MCF 10A (cell line): ENCODE data around the gene RGCC. TPM values are rescaled to one million over a fixed set of nuclear protein-coding genes. Genes with fewer than 3 reads are reported as not detected.
A peak's percentile ranks its signal among the peaks of the same experiment; 100 is the strongest.

Source experiments
- BruUV-seq: library from RNA; stranded (reverse); fragments of 400-500 nt; replicated peaks from 2 replicates; lab custom pipeline; 2021; lab: Mats Ljungman, UMichigan
- CTCF ChIA-PET: fragments of 300-600 bp; sonication (Branson Sonifier 250); formaldehyde crosslinking; extraction: SDS; loops from one replicate; lab custom pipeline; 2021; ENCODE audit warnings: antibody characterized with exemption, inconsistent platforms; lab: Yijun Ruan, JAX
- POLR2A ChIA-PET: fragments of 300-600, 350-650 bp; sonication (Branson Sonifier 250); formaldehyde crosslinking; extraction: SDS; loops from one replicate; lab custom pipeline; 2020; ENCODE audit warnings: antibody characterized with exemption, inconsistent platforms; lab: Yijun Ruan, JAX
- DNase-seq: peaks from one replicate; pipeline ENCODE4 v3.0.0-alpha.2; 2018; ENCODE audit not compliant: unreplicated experiment
- H3K27ac Mint-ChIP-seq: one replicate; pipeline ENCODE4 v1.8.0; 2022; ENCODE audit warnings: mild to moderate bottlenecking, low read depth, mixed read lengths; ENCODE audit not compliant: unreplicated experiment
- H3K27me3 Mint-ChIP-seq: one replicate; pipeline ENCODE4 v1.8.0; 2022; ENCODE audit warnings: mixed read lengths; ENCODE audit not compliant: insufficient read depth, unreplicated experiment
- H3K36me3 Mint-ChIP-seq: one replicate; pipeline ENCODE4 v1.8.0; 2022; ENCODE audit warnings: mild to moderate bottlenecking, moderate library complexity, mixed read lengths; ENCODE audit not compliant: insufficient read depth, unreplicated experiment
- H3K4me1 Mint-ChIP-seq: one replicate; pipeline ENCODE4 v1.8.0; 2022; ENCODE audit warnings: mixed read lengths; ENCODE audit not compliant: insufficient read depth, unreplicated experiment
- H3K4me3 Mint-ChIP-seq: one replicate; pipeline ENCODE4 v1.8.0; 2022; ENCODE audit warnings: mild to moderate bottlenecking, moderate library complexity, mixed read lengths; ENCODE audit not compliant: unreplicated experiment
- H3K9me3 Mint-ChIP-seq: one replicate; pipeline ENCODE4 v1.8.0; 2022; ENCODE audit warnings: mixed read lengths; ENCODE audit not compliant: unreplicated experiment
- intact Hi-C: fragments of 100-400 bp; cut with micrococcal nuclease; formaldehyde crosslinking; loops from 2 replicates; pipeline ENCODE4 v1.14.1; 2022
- total RNA-seq: library from RNA; stranded (reverse); gene quantifications from 2 replicates; pipeline ENCODE4 v1.2.3, GENCODE V29; 2022
- TF ChIP-seq, protein P1 (sequence below): fragments of 200-600 bp; IDR thresholded peaks from one replicate; pipeline ENCODE4 v1.8.0; 2022; ENCODE audit warnings: antibody characterized with exemption, mild to moderate bottlenecking; ENCODE audit not compliant: unreplicated experiment

Gene RGCC
- total RNA-seq, 1 experiment from 2014 or later, result 3.7 TPM

DNA sequence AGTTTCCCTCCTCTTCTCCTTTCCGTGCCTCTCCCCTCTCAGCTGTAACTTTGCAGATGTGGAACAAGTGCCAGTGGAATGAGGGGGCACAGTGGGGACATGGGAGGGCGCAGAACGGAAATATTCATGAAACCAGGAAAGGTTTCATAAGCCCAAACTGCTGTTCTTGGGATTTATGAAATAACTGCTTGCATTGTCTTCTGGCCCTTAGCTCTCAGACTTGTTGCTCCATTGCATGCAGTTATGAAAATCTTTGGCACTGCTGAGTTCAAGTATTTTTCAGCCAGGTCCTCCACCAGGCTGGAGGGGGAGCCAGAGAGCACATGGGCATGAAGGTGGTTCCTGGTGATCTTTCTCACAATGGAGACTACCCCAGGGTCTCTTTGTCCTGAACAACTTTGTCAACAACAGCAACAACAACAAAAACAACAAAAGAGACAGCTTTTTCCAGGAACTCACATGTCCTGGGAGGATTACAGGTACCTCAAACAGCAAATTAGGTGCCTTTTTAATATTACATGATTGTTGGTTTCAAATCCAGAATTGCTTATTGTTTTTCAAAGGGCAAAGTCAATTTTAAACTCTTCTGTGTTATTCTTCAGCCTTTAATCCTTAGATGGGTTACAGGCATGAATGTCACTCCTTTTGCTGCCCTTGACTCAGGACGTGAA is 1.5 kb downstream of the RGCC start:
- intact Hi-C loops, result loop anchor here (1.0 kb wide), 1 partner anchor 193 kb away; no protein-coding TSS in a partner anchor
- H3K4me1 Mint-ChIP-seq, result peaks cover 12% of the 10 kb centered on the region
- no peaks in the 10 kb centered on the region for H3K27me3 Mint-ChIP-seq

DNA sequence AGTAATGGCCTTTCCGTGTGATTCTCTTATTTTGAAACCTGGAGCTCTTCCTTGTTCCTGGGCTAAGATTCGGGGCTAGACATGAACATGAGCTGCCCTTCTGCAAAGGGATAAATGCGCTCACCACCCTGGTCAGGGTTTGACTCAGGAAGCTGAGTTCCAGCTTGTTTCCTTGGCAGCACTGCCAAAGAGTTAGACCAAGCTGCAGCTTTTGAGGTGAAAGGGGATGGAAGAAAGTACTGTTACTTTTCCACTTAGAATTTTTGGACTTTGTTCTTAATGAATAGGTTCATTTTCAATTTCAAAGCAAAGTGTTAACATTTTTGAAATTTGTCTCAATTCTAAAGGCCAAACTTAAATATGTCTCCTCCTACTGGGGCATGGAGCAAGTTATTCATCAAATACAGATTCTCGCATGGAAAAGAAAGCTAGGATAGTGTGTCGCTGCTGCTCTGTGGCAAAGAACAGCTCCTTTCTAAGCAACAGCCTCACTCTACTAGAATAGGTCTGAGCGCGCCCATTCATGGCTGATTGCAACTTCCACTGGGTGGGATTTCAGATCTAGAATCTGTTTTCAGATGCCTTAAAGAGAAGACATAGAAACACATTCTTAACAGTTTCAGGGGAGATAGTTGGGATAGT is 2.2 kb downstream of the RGCC start:
- no peaks in the 10 kb centered on the region for H3K9me3 Mint-ChIP-seq
- no peaks in the 10 kb centered on the region for H3K27me3 Mint-ChIP-seq
- POLR2A ChIA-PET, result interaction anchor here (1.0 to 1.3 kb wide), 2 partner anchors 100 to 152 kb away, joined by 3 read pairs; no protein-coding TSS in a partner anchor
- intact Hi-C loops, result loop anchor here (1.0 kb wide), 1 partner anchor 193 kb away; no protein-coding TSS in a partner anchor
- H3K27ac Mint-ChIP-seq, result peak overlapping the region; percentile 31
- TF ChIP-seq, protein P1, sequence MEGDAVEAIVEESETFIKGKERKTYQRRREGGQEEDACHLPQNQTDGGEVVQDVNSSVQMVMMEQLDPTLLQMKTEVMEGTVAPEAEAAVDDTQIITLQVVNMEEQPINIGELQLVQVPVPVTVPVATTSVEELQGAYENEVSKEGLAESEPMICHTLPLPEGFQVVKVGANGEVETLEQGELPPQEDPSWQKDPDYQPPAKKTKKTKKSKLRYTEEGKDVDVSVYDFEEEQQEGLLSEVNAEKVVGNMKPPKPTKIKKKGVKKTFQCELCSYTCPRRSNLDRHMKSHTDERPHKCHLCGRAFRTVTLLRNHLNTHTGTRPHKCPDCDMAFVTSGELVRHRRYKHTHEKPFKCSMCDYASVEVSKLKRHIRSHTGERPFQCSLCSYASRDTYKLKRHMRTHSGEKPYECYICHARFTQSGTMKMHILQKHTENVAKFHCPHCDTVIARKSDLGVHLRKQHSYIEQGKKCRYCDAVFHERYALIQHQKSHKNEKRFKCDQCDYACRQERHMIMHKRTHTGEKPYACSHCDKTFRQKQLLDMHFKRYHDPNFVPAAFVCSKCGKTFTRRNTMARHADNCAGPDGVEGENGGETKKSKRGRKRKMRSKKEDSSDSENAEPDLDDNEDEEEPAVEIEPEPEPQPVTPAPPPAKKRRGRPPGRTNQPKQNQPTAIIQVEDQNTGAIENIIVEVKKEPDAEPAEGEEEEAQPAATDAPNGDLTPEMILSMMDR, result no peak
- H3K4me3 Mint-ChIP-seq, result peak overlapping the region; percentile 67
- no TSS peak for BruUV-seq
- DNase-seq, result no peak
- CTCF ChIA-PET, result interaction anchor here (0.6 to 3.2 kb wide), 10 partner anchors 9 to 581 kb away, joined by 3 to 20 read pairs (median 3); no protein-coding TSS in a partner anchor
- peaks cover 14% of the 10 kb centered on the region for H3K4me1 Mint-ChIP-seq
- no peaks in the 10 kb centered on the region for H3K36me3 Mint-ChIP-seq

More for the DNA sequence above, 1.5 kb downstream of the RGCC start:
- TF ChIP-seq, protein P1, result peak; percentile 57
- CTCF ChIA-PET, result interaction anchor here (0.6 to 3.2 kb wide), 15 partner anchors 8 to 405 kb away, joined by 3 to 20 read pairs (median 4); no protein-coding TSS in a partner anchor
- H3K4me3 Mint-ChIP-seq, result peak overlapping the region; percentile 67
- no peaks in the 10 kb centered on the region for H3K9me3 Mint-ChIP-seq
- TSS peak; percentile 28 for BruUV-seq
- POLR2A ChIA-PET, result interaction anchor here (1.3 to 1.5 kb wide), 2 partner anchors 10 to 152 kb away, joined by 3 read pairs; no protein-coding TSS in a partner anchor
- peak; percentile 56 for DNase-seq
- H3K36me3 Mint-ChIP-seq, result no peaks in the 10 kb centered on the region
- no peak overlapping the region for H3K27ac Mint-ChIP-seq

DNA sequence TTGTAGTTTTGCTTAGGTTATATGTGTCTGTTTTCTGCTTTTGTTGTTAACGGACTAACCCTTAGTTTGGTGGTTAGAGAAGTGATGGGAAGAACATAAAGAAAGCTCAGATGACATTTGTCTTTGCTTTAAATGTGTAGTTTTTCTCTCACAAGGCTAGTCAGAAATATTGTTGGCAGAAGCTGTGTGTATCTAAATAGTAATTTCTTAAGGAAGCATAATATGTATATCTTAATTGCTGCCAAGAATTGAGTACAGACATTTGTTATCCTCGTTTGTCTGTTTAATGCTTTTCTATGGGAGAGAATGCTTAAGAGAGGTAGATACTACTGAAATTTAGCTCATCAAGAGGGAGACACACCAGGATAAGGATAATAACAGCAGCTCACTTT is 2.7 kb downstream of the RGCC start:
- Mint-ChIP-seq H3K4me3 (no peak overlapping the region), H3K27me3 (no peaks in the 10 kb centered on the region), H3K4me1 (peaks cover 16% of the 10 kb centered on the region), H3K27ac (peak overlapping the region; percentile 31), H3K36me3 (no peaks in the 10 kb centered on the region), H3K9me3 (no peaks in the 10 kb centered on the region)
- ChIA-PET POLR2A (interaction anchor here (1.0 kb wide), 1 partner anchor 100 kb away, joined by 3 read pairs; no protein-coding TSS in a partner anchor), CTCF (interaction anchor here (0.5 to 3.2 kb wide), 7 partner anchors 11 to 582 kb away, joined by 3 to 20 read pairs (median 3); no protein-coding TSS in a partner anchor)
- TF ChIP-seq, protein P1, result no peak
- intact Hi-C loops, result no loop called here
- no TSS peak for BruUV-seq
- DNase-seq, result no peak

DNA sequence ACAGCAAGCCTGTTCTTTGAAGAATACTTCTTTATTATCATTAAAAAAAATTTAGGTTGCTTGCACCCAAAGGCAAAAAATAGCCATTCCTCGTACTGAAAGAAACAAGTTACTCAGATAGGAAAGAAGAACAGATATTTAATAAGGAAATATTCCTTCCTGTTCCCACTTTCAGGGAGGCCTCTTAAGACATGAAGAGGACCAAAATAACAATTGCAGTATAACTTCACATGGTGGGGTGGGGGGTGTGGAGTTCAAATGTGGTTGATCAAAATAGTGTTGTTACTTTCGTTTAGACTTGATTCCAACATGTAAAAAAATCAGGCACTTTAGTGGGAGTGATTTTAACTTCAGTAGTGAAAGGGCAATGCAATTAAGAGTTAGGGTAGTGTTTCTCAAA is 3.6 kb downstream of the RGCC start:
- TF ChIP-seq, protein P1, result no peak
- H3K27ac Mint-ChIP-seq, result no peak overlapping the region
- intact Hi-C loops, result no loop called here
- peaks cover 19% of the 10 kb centered on the region for H3K4me1 Mint-ChIP-seq
- POLR2A ChIA-PET, result no interaction called here
- no peaks in the 10 kb centered on the region for H3K36me3 Mint-ChIP-seq
- CTCF ChIA-PET, result interaction anchor here (0.5 to 3.2 kb wide), 3 partner anchors 11 to 192 kb away, joined by 3 to 20 read pairs (median 10); no protein-coding TSS in a partner anchor
- no peak overlapping the region for H3K4me3 Mint-ChIP-seq
- H3K9me3 Mint-ChIP-seq, result no peaks in the 10 kb centered on the region
- DNase-seq, result no peak
- no peaks in the 10 kb centered on the region for H3K27me3 Mint-ChIP-seq
- BruUV-seq, result no TSS peak
